ENCODE data around the gene METTL26.

DNA sequence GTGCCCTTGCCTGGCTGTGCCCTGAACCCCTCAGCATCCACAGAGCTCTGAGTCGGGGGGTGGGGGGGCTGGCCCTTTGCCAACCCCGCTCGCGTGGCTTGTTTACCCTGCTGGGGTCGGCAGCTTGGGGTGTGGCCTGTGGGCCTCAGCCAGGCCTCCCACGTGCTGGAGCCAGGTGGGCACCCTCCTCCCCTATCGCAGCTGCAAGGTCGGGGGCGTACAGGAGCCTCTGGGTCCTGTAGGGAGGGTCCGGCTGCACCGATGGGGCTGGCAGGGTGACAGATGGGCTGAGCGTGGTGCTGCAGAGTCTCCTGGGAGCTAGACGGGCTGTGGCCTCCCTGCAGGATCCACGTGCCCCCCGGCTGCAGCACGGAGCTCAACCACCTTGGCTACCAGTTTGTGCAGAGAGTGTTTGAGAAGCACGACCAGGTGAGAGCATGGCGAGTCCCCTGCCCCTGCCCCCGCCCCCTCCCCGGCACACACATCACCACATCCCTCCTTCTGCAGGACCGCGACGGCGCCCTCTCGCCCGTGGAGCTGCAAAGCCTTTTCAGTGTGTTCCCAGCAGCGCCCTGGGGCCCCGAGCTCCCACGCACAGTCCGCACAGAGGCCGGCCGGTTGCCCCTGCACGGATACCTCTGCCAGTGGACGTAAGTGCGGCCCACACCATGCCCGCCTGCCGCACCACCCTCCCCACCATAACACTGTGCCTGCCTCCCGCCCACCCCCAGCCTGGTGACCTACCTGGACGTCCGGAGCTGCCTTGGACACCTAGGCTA is 35.4 kb upstream of the METTL26 start:
- TF ChIP-seq EP300 (IDR thresholded peaks at IDR 0.05; ENCODE audit: borderline replicate concordance in 1 of 2, low read depth in 2 of 2, low read length in 2 of 2) (no peak), BACH1 (IDR thresholded peaks at IDR 0.05; ENCODE audit: low read length) (no peak), CEBPB (IDR thresholded peaks at IDR 0.05; ENCODE audit: low read depth, low read length) (no peak), EGR1 (IDR thresholded peaks at IDR 0.05; ENCODE audit: borderline replicate concordance, low read depth, low read length) (no peak), ZNF274 (IDR thresholded peaks at IDR 0.05; ENCODE audit: borderline replicate concordance, extremely low read depth, low read length) (no peak), POLR2AphosphoS5 (IDR thresholded peaks at IDR 0.05; ENCODE audit: low read depth, low read length) (no peak), POLR2A (IDR thresholded peaks at IDR 0.05; ENCODE audit: control extremely low read depth in 1 of 2, low read depth in 2 of 2, low read length in 2 of 2) (no peak)
- TF ChIP-seq, protein P1, sequence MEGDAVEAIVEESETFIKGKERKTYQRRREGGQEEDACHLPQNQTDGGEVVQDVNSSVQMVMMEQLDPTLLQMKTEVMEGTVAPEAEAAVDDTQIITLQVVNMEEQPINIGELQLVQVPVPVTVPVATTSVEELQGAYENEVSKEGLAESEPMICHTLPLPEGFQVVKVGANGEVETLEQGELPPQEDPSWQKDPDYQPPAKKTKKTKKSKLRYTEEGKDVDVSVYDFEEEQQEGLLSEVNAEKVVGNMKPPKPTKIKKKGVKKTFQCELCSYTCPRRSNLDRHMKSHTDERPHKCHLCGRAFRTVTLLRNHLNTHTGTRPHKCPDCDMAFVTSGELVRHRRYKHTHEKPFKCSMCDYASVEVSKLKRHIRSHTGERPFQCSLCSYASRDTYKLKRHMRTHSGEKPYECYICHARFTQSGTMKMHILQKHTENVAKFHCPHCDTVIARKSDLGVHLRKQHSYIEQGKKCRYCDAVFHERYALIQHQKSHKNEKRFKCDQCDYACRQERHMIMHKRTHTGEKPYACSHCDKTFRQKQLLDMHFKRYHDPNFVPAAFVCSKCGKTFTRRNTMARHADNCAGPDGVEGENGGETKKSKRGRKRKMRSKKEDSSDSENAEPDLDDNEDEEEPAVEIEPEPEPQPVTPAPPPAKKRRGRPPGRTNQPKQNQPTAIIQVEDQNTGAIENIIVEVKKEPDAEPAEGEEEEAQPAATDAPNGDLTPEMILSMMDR (IDR thresholded peaks at IDR 0.05; ENCODE audit: control extremely low read depth in 1 of 3, insufficient read depth in 1 of 3, low read depth in 1 of 3, low read length in 3 of 3): no peak
- TF ChIP-seq, protein P2, sequence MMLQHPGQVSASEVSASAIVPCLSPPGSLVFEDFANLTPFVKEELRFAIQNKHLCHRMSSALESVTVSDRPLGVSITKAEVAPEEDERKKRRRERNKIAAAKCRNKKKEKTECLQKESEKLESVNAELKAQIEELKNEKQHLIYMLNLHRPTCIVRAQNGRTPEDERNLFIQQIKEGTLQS (IDR thresholded peaks at IDR 0.05; ENCODE audit: insufficient read depth, low read depth, low read length): no peak
- TF ChIP-seq, protein P3, sequence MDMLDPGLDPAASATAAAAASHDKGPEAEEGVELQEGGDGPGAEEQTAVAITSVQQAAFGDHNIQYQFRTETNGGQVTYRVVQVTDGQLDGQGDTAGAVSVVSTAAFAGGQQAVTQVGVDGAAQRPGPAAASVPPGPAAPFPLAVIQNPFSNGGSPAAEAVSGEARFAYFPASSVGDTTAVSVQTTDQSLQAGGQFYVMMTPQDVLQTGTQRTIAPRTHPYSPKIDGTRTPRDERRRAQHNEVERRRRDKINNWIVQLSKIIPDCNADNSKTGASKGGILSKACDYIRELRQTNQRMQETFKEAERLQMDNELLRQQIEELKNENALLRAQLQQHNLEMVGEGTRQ (IDR thresholded peaks at IDR 0.05; ENCODE audit: low read length): no peak

Measured in H1 (cell line).